HepG2 (cell line): ENCODE results near the gene TSHZ1. TPM values are rescaled to one million over a fixed set of nuclear protein-coding genes. Genes with fewer than 3 reads are reported as not detected.

Experiments used
- ATAC-seq: fragments of 200-7000 bp; cut with Tn5 transposase; 3 replicates; pipeline ENCODE4 v1.9.1; 2020; ENCODE audit warnings: mild to moderate bottlenecking, moderate library complexity
- BruUV-seq: library from RNA; stranded (reverse); fragments of 400-500 nt; replicated peaks from 2 replicates; lab custom pipeline; 2021; lab: Mats Ljungman, UMichigan
- CTCF ChIA-PET: fragments of 300-600 bp; formaldehyde crosslinking; extraction: SDS; loops from one replicate; lab custom pipeline; 2021; ENCODE audit warnings: low total read pairs, inconsistent platforms, low intra/inter-chr PET ratio; lab: Yijun Ruan, JAX
- POLR2A ChIA-PET: fragments of 350-600 bp; sonication (Branson Sonifier 250); formaldehyde crosslinking; loops from one replicate; lab custom pipeline; 2020; ENCODE audit warnings: antibody characterized with exemption, inconsistent platforms; lab: Yijun Ruan, JAX
- DNase-seq: peaks from one replicate; pipeline ENCODE4 v3.0.0-alpha.2; 2015; ENCODE audit warnings: low spot score
- FAIRE-seq: peaks from 3 replicates; lab custom pipeline; 2011; peaks lifted over from hg19 to GRCh38; lab: Jason Lieb, UNC
- H2AFZ ChIP-seq: one replicate; pipeline ENCODE4 v1.6.1; 2011; ENCODE audit warnings: low read length, inconsistent platforms
- H3K27ac ChIP-seq: fragments of 300-600 bp; 3 replicates; pipeline ENCODE4 v1.8.0; 2011; ENCODE audit warnings: mixed run types, mild to moderate bottlenecking, mixed read lengths, low read length, inconsistent platforms; ENCODE audit not compliant: insufficient read depth; ENCODE audit errors: extremely low read length
- H3K27me3 ChIP-seq, 2 experiments: fragments of 200-600 bp in 1 of 2; 2 replicates in 1 of 2; 3 replicates in 1 of 2; pipeline versions ENCODE4 v1.6.0 to v1.8.0; 2011; ENCODE audit warnings: low read length in 2 of 2, mild to moderate bottlenecking in 2 of 2, moderate library complexity in 2 of 2, inconsistent platforms in 1 of 2; ENCODE audit not compliant: insufficient read depth in 2 of 2, control insufficient read depth in 1 of 2
- H3K36me3 ChIP-seq, 2 experiments: fragments of 200-600 bp in 1 of 2; replicated peaks in 1 of 2; 2 replicates in 1 of 2; 3 replicates in 1 of 2; pipeline versions ENCODE4 v1.5.1 to v1.8.0; 2011; ENCODE audit warnings: low read length in 2 of 2, inconsistent platforms in 1 of 2; ENCODE audit not compliant: insufficient read depth in 2 of 2, control insufficient read depth in 1 of 2
- H3K4me1 ChIP-seq: 2 replicates; pipeline ENCODE4 v1.5.1; 2012; ENCODE audit warnings: low read length, inconsistent platforms; ENCODE audit not compliant: insufficient read depth
- H3K4me2 ChIP-seq: 2 replicates; pipeline ENCODE4 v1.6.0; 2011; ENCODE audit warnings: low read depth, low read length, inconsistent platforms
- H3K4me3 ChIP-seq, 3 experiments: fragments of 200-600 bp in 1 of 3; sonication (generic), shearing (Covaris generic) in 1 of 3; replicated peaks in 1 of 3; 2 replicates each; pipeline ENCODE4 v1.5.1; 2011 to 2016; ENCODE audit warnings: low read length in 3 of 3, inconsistent platforms in 2 of 3, low read depth in 2 of 3, mild to moderate bottlenecking in 2 of 3, control low read depth in 1 of 3, mixed read lengths in 1 of 3; ENCODE audit not compliant: insufficient read depth in 1 of 3
- H3K79me2 ChIP-seq: one replicate; pipeline ENCODE4 v1.6.1; 2011; ENCODE audit warnings: low read length, inconsistent platforms; ENCODE audit not compliant: insufficient read depth
- H3K9ac ChIP-seq: 2 replicates; pipeline ENCODE4 v1.6.0; 2011; ENCODE audit warnings: mild to moderate bottlenecking, low read depth, low read length, inconsistent platforms; ENCODE audit not compliant: insufficient read depth
- H3K9me3 ChIP-seq: 2 replicates; pipeline ENCODE4 v1.5.1; 2012; ENCODE audit warnings: mild to moderate bottlenecking, low read length
- H4K20me1 ChIP-seq: 2 replicates; pipeline ENCODE4 v1.6.0; 2011; ENCODE audit warnings: inconsistent platforms, mild to moderate bottlenecking, low read length, moderate library complexity; ENCODE audit not compliant: insufficient read depth
- CHD2 ChIP-seq: IDR thresholded peaks from 2 replicates; pipeline ENCODE4 v1.6.1; 2011; ENCODE audit warnings: low read depth, low read length, improper control_type of control experiment
- FOXM1 ChIP-seq: sonication (generic); formaldehyde crosslinking; IDR thresholded peaks from 2 replicates; pipeline ENCODE4 v1.5.0; 2020; ENCODE audit warnings: missing genetic modification reagents
- MAX ChIP-seq: IDR thresholded peaks from 2 replicates; pipeline ENCODE4 v1.6.1; 2012; ENCODE audit warnings: inconsistent platforms
- MTERF4 ChIP-seq: sonication (generic); formaldehyde crosslinking; IDR thresholded peaks from 2 replicates; pipeline ENCODE4 v1.8.0; 2023; ENCODE audit warnings: mild to moderate bottlenecking, missing genetic modification reagents
- MXD3 ChIP-seq: IDR thresholded peaks from 2 replicates; pipeline ENCODE4 v1.6.1; 2016; ENCODE audit warnings: mild to moderate bottlenecking, missing biosample characterization, missing genetic modification reagents
- MYNN ChIP-seq: sonication (generic); formaldehyde crosslinking; IDR thresholded peaks from 2 replicates; pipeline ENCODE4 v1.4.0; 2020; ENCODE audit warnings: mild to moderate bottlenecking, low read depth, missing genetic modification reagents
- NRL ChIP-seq: sonication (generic); formaldehyde crosslinking; IDR thresholded peaks from 2 replicates; pipeline ENCODE4 v1.5.0; 2020; ENCODE audit warnings: missing genetic modification reagents, mild to moderate bottlenecking, moderate library complexity, borderline replicate concordance
- POLR2G ChIP-seq: fragments of 200-400 bp; formaldehyde crosslinking; IDR thresholded peaks from 2 replicates; pipeline ENCODE4 v1.6.1; 2018; ENCODE audit warnings: mild to moderate bottlenecking, low read depth, low read length, moderate library complexity
- RFX3 ChIP-seq: IDR thresholded peaks from 2 replicates; pipeline ENCODE4 v1.6.1; 2016; ENCODE audit warnings: missing biosample characterization, missing genetic modification reagents
- RNF219 ChIP-seq: sonication (generic); formaldehyde crosslinking; IDR thresholded peaks from 2 replicates; pipeline ENCODE4 v1.5.0; 2020; ENCODE audit warnings: mild to moderate bottlenecking, missing genetic modification reagents
- SATB2 ChIP-seq: sonication (generic); formaldehyde crosslinking; IDR thresholded peaks from 2 replicates; pipeline ENCODE4 v1.5.0; 2020; ENCODE audit warnings: missing genetic modification reagents
- SKIL ChIP-seq: sonication (generic); formaldehyde crosslinking; IDR thresholded peaks from 2 replicates; pipeline ENCODE4 v1.8.0; 2022; ENCODE audit warnings: missing genetic modification reagents, mild to moderate bottlenecking, moderate library complexity, borderline replicate concordance
- SOX5 ChIP-seq: IDR thresholded peaks from 2 replicates; pipeline ENCODE4 v1.6.1; 2016; ENCODE audit warnings: borderline replicate concordance
- TOE1 ChIP-seq: sonication (generic); formaldehyde crosslinking; IDR thresholded peaks from 2 replicates; pipeline ENCODE4 v1.4.0; 2020; ENCODE audit warnings: mild to moderate bottlenecking, missing genetic modification reagents
- ZNF331 ChIP-seq: sonication (generic); formaldehyde crosslinking; IDR thresholded peaks from 2 replicates; pipeline ENCODE4 v1.4.0; 2020; ENCODE audit warnings: missing genetic modification reagents
- ZNF460 ChIP-seq: sonication (generic); formaldehyde crosslinking; IDR thresholded peaks from 2 replicates; pipeline ENCODE4 v1.5.1; 2020; ENCODE audit warnings: missing genetic modification reagents, mild to moderate bottlenecking, borderline replicate concordance
- WGBS: methylation state at CpG from one replicate; pipeline ENCODE4 v1.1.6; 2017; ENCODE audit warnings: low lambda C conversion rate; 5-methylcytosine and 5-hydroxymethylcytosine counted together
- in situ Hi-C: cut with HindIII; loops from 2 replicates; pipeline ENCODE4 v1.10.0; 2017; ENCODE audit warnings: low pct_unique_long_range_greater_than_20kb; ENCODE audit not compliant: extremely low pct_ligation_motif_present
- intact Hi-C: fragments of 100-400 bp; cut with micrococcal nuclease; formaldehyde crosslinking; loops from one replicate; pipeline ENCODE4 v1.10.0; 2022; ENCODE audit not compliant: unreplicated experiment
- polyA plus RNA-seq, 8 experiments: library from polyadenylated mRNA; depleted of rRNA in 3 of 8; stranded (reverse) in 7 of 8; unstranded in 1 of 8; fragments of >200 nt; fragmentation: Illumina TruSeq in 4 of 8; extraction: Trizol in 4 of 8; gene quantifications; 2 replicates each; pipeline versions ENCODE4 v1.2.1 to v1.2.3, GENCODE V29; 2011 to 2016; ENCODE audit warnings: low read depth in 4 of 8, missing spikeins in 1 of 8, mixed read lengths in 1 of 8; ENCODE audit not compliant: insufficient read depth in 1 of 8
- total RNA-seq, 5 experiments: library from RNA; depleted of rRNA; stranded (reverse); fragments of >200 nt; fragmentation: Illumina TruSeq; extraction: Trizol; gene quantifications; 2 replicates each; pipeline ENCODE4 v1.2.3, GENCODE V29; 2016; ENCODE audit warnings: low read depth in 1 of 5
- TF ChIP-seq, protein P1 (sequence below): sonication (generic); formaldehyde crosslinking; conservative IDR thresholded peaks from 2 replicates; pipeline ENCODE4 v1.8.0; 2022; ENCODE audit warnings: low read depth, missing genetic modification reagents

The TSHZ1 gene
- total and polyA plus RNA-seq, 2 of the 13 experiments (the other 11 are each of a cell fraction or from before 2014, with no cell fraction given), result 2.5 to 2.7 TPM

- H3K36me3 ChIP-seq, result no peaks in the 10 kb centered on the region
- TF ChIP-seq SOX5 (CRISPR knock-in tag) (no peak), SKIL (CRISPR knock-in tag) (no peak), ZNF331 (CRISPR knock-in tag) (no peak), MTERF4 (CRISPR knock-in tag) (no peak), RNF219 (CRISPR knock-in tag) (no peak), MYNN (CRISPR knock-in tag) (no peak), SATB2 (CRISPR knock-in tag) (no peak), CHD2 (no peak), TOE1 (CRISPR knock-in tag) (no peak), MXD3 (CRISPR knock-in tag) (no peak), ZNF460 (no peak), RFX3 (CRISPR knock-in tag) (no peak), NRL (CRISPR knock-in tag) (no peak), POLR2G (no peak), FOXM1 (no peak), MAX (no peak)
- TF ChIP-seq, protein P1, sequence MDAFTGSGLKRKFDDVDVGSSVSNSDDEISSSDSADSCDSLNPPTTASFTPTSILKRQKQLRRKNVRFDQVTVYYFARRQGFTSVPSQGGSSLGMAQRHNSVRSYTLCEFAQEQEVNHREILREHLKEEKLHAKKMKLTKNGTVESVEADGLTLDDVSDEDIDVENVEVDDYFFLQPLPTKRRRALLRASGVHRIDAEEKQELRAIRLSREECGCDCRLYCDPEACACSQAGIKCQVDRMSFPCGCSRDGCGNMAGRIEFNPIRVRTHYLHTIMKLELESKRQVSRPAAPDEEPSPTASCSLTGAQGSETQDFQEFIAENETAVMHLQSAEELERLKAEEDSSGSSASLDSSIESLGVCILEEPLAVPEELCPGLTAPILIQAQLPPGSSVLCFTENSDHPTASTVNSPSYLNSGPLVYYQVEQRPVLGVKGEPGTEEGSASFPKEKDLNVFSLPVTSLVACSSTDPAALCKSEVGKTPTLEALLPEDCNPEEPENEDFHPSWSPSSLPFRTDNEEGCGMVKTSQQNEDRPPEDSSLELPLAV (CRISPR knock-in tag), result no peak
- TF ChIP-seq, all 625 proteins: peak for 0
- Histone ChIP-seq H3K27ac (no peak overlapping the region), H3K79me2 (no peaks in the 10 kb centered on the region), H3K4me1 (no peaks in the 10 kb centered on the region), H3K27me3 (no peaks in the 10 kb centered on the region), H2AFZ (no peak overlapping the region), H3K9ac (no peak overlapping the region), H4K20me1 (no peaks in the 10 kb centered on the region), H3K4me2 (no peak overlapping the region), H3K9me3 (no peaks in the 10 kb centered on the region), H3K4me3 (no peak overlapping the region)
- WGBS, result 89% methylated on average over 16 of the region's 20 CpGs
- intact Hi-C loops (no loop called here), in situ Hi-C loops (no loop called here)
- DNase-seq (no peak), ATAC-seq (no peak; the same call in 1 of the 3 replicates), FAIRE-seq (no peak)
- ChIA-PET CTCF (no interaction called here), POLR2A (no interaction called here)
- BruUV-seq, result no TSS peak
Measured at GRCh38 chr18:75280427-75281280, 70.1 kb downstream of the TSHZ1 start.
